Lower leg skin (tissue), 4 donors: Measurements from ENCODE around the gene MSL3. TPM values are rescaled to one million over a fixed set of nuclear protein-coding genes. Genes with fewer than 3 reads are reported as not detected.

ENCODE experiments used
- DNase-seq, 2 donors: peaks; one replicate each; pipeline ENCODE4 v3.0.0-alpha.2; 2019; ENCODE audit warnings: low spot score in 2 of 2
- H3K4me3 ChIP-seq: fragments of 200-600 bp; sonication (generic); 2 replicates; pipeline ENCODE4 v1.5.1; 2017; ENCODE audit warnings: mild to moderate bottlenecking, low read depth; ENCODE audit not compliant: poor library complexity, severe bottlenecking
- POLR2A ChIP-seq, 2 donors: fragments of 450-650 bp; IDR thresholded peaks; one replicate each; pipeline ENCODE4 v1.6.1; 2016 to 2017; ENCODE audit warnings: antibody characterized with exemption in 2 of 2, mild to moderate bottlenecking in 1 of 2, moderate library complexity in 1 of 2
- WGBS, 2 donors: methylation state at CpG; one replicate each; pipeline ENCODE4 v1.1.5; 2018; 5-methylcytosine and 5-hydroxymethylcytosine counted together
- intact Hi-C: fragments of 100-400 bp; cut with DNase I; formaldehyde crosslinking; loops from one replicate; pipeline ENCODE4 v1.15.0; 2023; ENCODE audit warnings: low total_unique reads
- total RNA-seq, 4 donors: library from RNA; depleted of rRNA; stranded (reverse); fragments of >200 nt; gene quantifications; one replicate each; pipeline ENCODE4 v1.1.0, GENCODE V29; 2016
- TF ChIP-seq, protein P1 (sequence below), 3 donors: fragments of 450-650 bp; IDR thresholded peaks; one replicate each; pipeline ENCODE4 v1.5.1; 2016; ENCODE audit warnings: antibody characterized with exemption in 3 of 3, mild to moderate bottlenecking in 3 of 3, moderate library complexity in 2 of 3

Gene MSL3
- total RNA-seq, 4 donors from 2014 or later: 12.4 to 15.2 (median 13.6) TPM

DNA sequence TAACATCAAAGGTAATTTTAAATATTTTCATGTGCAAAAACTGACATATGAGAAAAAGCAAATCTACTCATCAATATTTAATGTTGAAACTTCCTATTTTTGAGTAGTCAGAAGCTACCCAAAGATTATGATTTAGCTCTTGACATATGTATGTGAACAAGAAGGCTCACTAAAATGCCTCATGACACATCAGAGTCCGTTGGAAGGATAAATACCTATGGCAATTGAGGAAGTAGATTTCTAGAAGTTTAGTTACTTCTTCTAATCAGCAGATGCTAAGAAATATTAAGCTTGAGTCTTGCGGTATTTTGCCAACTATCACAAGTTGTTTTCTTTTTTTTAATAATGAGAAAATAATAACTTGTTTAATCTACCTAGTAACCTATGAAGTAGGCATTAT, 55.3 kb downstream of the MSL3 start:
- DNase-seq: no peak
- WGBS, 2 donors: 67 to 74% methylated on average over 2 of the region's 2 CpGs
- no peak overlapping the region for H3K4me3 ChIP-seq
- TF ChIP-seq, protein P1, sequence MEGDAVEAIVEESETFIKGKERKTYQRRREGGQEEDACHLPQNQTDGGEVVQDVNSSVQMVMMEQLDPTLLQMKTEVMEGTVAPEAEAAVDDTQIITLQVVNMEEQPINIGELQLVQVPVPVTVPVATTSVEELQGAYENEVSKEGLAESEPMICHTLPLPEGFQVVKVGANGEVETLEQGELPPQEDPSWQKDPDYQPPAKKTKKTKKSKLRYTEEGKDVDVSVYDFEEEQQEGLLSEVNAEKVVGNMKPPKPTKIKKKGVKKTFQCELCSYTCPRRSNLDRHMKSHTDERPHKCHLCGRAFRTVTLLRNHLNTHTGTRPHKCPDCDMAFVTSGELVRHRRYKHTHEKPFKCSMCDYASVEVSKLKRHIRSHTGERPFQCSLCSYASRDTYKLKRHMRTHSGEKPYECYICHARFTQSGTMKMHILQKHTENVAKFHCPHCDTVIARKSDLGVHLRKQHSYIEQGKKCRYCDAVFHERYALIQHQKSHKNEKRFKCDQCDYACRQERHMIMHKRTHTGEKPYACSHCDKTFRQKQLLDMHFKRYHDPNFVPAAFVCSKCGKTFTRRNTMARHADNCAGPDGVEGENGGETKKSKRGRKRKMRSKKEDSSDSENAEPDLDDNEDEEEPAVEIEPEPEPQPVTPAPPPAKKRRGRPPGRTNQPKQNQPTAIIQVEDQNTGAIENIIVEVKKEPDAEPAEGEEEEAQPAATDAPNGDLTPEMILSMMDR (IDR thresholded peaks at IDR 0.05): no peak
- TF ChIP-seq POLR2A (IDR thresholded peaks at IDR 0.05): no peak
- intact Hi-C loops: no loop called here

Other genes with a start within 250 kb of the MSL3 start
- gene ARHGAP6, start 92.3 kb upstream of the MSL3 start, total RNA-seq: 1 to 10 TPM; 2.7 to 9.1 (median 4.3) TPM